Kidney capillary endothelial cell (primary cell): Measurements from ENCODE around the gene JARID2.
A peak's percentile ranks its signal among the peaks of the same experiment; 100 is the strongest.
"Not testable (repeated sequence)": the region's sequence is repeated elsewhere in the genome, so short reads cannot be mapped to it uniquely, and the experiment has no call there.

Source experiments
- DNase-seq: peaks from one replicate; pipeline ENCODE4 v3.0.0-alpha.2; 2018; ENCODE audit warnings: low spot score

JARID2 gene

GRCh38 chr6:15289456-15289855, 43.6 kb downstream of the JARID2 start:
- not testable (repeated sequence) for DNase-seq

GRCh38 chr6:15290067-15290680, 44.3 kb downstream of the JARID2 start:
- no peak for DNase-seq

- no peak for DNase-seq
Measured at GRCh38 chr6:15290962-15291704, 45.3 kb downstream of the JARID2 start.

GRCh38 chr6:15292721-15293302, 46.9 kb downstream of the JARID2 start:
- DNase-seq: no peak

GRCh38 chr6:15293674-15294073, 47.8 kb downstream of the JARID2 start:
- no peak for DNase-seq

GRCh38 chr6:15294504-15294903, 48.6 kb downstream of the JARID2 start:
- DNase-seq: no peak

- no peak for DNase-seq
Measured at GRCh38 chr6:15296249-15296648, 50.4 kb downstream of the JARID2 start.

GRCh38 chr6:15296735-15297134, 50.9 kb downstream of the JARID2 start:
- DNase-seq: no peak

- not testable (repeated sequence) for DNase-seq
Measured at GRCh38 chr6:15297167-15297566, 51.3 kb downstream of the JARID2 start.

GRCh38 chr6:15297895-15298590, 52.2 kb downstream of the JARID2 start:
- no peak for DNase-seq

GRCh38 chr6:15299430-15300131, 53.7 kb downstream of the JARID2 start:
- no peak for DNase-seq

GRCh38 chr6:15301179-15302006, 55.5 kb downstream of the JARID2 start:
- no peak for DNase-seq

- DNase-seq: no peak
Measured at GRCh38 chr6:15303162-15303919, 57.5 kb downstream of the JARID2 start.

GRCh38 chr6:15303920-15304291, 58.0 kb downstream of the JARID2 start:
- DNase-seq: no peak

- no peak for DNase-seq
Measured at GRCh38 chr6:15304337-15305042, 58.6 kb downstream of the JARID2 start.

GRCh38 chr6:15305496-15305895, 59.6 kb downstream of the JARID2 start:
- no peak for DNase-seq

- no peak for DNase-seq
Measured at GRCh38 chr6:15305909-15306308, 60.0 kb downstream of the JARID2 start.

- DNase-seq: peak; percentile 60
Measured at GRCh38 chr6:15308435-15309213, 62.8 kb downstream of the JARID2 start.
